NOMO-1 treated with dmso at 0.1 percent for 144 hours (cell line): ENCODE data around the gene MMP15.
A peak's percentile ranks its signal among the peaks of the same experiment; 100 is the strongest.
"Not testable (repeated sequence)": the region's sequence is repeated elsewhere in the genome, so short reads cannot be mapped to it uniquely, and the experiment has no call there.

ENCODE experiments used
- DNase-seq: peaks from one replicate; lab custom pipeline; 2025; ENCODE audit not compliant: unreplicated experiment; lab: John Stamatoyannopoulos, UW

The MMP15 gene

GRCh38 chr16:57996406-57997175 is 29.0 kb upstream of the MMP15 start:
- DNase-seq = no peak

- no peak for DNase-seq
Observed at GRCh38 chr16:57997176-57997527, 28.4 kb upstream of the MMP15 start.

GRCh38 chr16:57997528-57998265 is 27.9 kb upstream of the MMP15 start:
- no peak for DNase-seq

DNA sequence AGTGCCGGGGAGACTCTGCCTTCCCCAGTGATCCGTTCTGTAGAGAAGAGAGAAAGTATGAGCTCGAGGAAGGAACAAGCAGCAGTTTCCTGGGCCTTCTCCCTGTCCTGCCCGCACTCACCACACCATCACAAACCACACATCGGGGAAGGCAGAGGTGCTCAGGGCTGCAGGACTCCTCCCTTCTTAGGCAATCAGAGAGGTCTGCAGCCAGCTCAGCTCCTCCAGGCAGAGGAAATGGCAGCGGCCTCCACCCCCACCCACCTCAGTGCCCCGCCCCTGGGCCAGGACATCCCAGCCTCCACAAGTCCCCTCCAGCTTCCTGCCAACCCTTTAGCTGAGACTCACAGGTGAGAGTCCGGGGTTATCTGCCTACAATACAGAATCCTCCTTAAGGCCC is 27.1 kb upstream of the MMP15 start:
- DNase-seq = peak; percentile 56

DNA sequence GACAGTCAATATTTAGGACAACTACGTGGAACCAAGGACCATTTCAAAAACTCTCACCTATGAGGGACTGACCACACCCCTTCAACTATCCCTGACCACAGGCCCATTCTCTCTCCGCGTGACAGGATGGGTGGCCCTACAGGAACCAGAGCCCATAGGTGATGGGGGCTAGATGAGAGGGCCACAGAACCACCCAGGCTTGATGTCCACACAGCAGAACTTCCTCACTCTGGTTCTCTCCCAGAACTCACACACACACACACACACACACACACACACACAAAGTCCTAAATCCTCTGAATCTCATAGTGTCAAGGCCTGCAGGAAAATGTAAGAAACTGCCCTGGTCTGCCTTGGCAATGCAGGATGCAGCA is 26.6 kb upstream of the MMP15 start:
- DNase-seq = no peak

GRCh38 chr16:57999366-57999970 is 26.1 kb upstream of the MMP15 start:
- DNase-seq = no peak

DNA sequence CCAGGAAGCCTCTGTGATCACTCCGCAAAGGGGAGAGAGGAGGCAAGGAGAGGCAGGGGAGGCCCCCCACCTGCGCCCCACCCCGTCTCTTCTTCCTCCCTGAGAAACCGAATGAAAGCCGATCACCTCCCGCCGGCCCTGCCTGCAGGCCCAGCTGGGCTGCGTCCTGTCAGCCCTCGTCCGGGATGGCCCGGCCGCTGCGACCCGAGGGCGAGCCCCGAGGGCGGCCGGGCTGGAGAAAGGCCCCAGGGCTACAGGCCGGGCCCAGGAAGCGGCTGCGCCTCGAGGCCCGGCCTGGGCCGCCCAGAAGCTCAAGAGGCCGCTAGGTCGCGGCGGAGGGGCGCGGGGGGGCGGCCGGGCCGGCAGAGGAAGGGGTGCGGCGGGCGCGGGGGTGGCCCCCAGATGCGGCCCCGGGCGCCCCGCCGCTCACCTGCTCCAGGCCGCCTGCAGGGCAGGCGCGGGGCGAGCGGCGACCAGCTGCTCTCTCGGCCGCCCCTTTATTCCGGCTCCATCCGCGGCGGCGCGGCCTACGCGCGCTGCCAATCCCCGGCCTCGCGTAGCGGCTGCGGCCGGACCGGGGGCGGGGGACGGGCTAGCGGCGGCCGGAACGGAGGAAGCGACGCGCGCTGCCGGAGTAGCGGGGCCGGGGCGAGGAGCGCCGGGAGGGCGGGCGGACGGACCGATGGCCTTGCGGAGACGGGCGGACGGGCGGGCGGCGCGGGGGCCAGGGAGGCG is 25.4 kb upstream of the MMP15 start, which contains the start of gene ZNF319:
TSS of gene ZNF319 (minus strand) at position 702 of the 735 bp plus-strand sequence. CDS start 2,407 bp downstream, outside the sequence.
- no peak for DNase-seq

DNA sequence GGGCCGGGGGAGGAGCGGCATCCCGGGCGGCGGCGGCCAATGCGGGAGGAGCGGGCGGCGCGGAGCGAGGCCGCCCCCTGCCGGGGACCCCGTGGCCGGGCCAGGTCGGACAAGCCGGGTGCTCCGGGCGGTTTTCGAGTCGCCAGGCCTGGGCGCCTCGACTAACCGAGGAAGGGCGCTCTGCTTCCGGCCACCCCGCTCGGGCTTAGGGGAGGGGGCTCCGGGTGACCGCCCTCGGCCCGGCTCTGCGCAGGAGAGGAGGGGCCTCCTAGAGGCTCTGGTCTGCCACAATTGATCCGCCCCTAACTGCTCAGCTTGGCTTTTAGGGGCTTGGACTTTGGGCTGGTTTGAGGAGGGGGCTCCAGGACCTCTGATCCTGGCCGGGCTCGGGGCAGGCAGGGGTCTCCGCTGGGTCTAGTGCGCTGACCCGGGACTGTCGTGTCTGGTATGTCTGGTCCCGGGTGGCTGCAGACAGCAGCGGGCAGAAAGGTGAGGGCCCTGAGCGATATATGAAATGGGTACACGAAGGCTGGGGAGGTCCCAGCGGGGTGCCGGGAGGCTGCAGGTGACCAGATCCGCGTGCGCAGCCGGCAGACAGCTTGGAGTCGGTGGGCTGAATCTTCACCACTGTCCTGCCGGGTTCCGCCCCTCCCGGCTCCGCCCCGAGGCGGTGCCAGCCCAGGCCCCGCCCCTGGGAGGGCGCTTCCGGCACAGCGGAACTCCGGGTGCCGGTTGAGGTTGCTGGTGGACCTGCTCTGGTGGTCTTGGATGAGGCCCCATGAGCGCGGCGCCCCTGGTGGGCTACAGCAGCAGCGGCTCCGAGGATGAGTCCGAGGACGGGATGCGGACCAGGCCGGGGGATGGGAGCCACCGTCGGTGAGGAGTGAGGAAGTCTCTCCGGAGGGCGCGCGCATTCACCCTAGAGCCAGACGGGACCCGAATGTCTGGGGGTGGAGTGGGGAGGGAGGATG is 24.6 kb upstream of the MMP15 start, which contains the start of gene USB1:
TSS of gene USB1 (plus strand) at position 702 of the 971 bp plus-strand sequence. CDS start at position 779, 77 bp downstream.
- peak; percentile 70 for DNase-seq

GRCh38 chr16:58001781-58002415 is 23.7 kb upstream of the MMP15 start:
- no peak for DNase-seq

DNA sequence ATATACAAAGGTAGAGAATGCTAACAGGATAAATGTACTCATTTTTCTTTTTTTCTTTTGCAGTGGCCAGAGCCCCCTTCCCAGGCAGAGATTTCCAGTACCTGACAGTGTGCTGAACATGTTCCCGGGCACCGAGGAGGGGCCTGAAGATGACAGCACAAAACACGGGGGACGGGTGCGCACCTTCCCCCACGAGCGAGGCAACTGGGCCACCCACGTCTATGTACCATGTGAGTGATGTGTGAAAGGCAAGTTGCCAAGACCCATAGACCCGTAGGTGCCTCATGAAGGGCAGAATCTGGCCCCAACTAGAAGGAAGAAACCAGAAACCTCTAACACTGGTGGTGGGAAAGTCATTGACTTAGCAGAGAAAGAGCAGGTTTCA is 23.1 kb upstream of the MMP15 start:
- DNase-seq = no peak

DNA sequence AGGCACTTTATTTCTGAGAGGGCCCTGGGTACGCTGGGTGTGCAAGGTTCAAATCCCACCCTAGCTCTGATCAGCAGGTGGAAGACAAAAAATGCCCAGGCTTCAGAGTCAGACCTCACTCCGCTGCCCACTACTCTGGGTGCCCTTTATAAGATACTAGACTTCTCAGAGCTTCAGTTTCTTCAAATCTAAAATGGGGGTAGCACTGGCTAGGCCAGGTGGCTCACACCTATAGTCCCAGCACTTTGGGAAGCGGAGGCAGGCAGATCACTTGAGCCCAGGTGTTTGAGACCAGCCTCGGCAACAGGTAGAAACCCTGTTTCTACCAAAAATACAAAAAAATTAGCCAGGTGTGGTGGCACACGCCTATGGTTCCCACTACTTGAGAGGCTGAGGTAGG is 22.6 kb upstream of the MMP15 start:
- no peak for DNase-seq

GRCh38 chr16:58004736-58005135 is 20.8 kb upstream of the MMP15 start:
- not testable (repeated sequence) for DNase-seq

DNA sequence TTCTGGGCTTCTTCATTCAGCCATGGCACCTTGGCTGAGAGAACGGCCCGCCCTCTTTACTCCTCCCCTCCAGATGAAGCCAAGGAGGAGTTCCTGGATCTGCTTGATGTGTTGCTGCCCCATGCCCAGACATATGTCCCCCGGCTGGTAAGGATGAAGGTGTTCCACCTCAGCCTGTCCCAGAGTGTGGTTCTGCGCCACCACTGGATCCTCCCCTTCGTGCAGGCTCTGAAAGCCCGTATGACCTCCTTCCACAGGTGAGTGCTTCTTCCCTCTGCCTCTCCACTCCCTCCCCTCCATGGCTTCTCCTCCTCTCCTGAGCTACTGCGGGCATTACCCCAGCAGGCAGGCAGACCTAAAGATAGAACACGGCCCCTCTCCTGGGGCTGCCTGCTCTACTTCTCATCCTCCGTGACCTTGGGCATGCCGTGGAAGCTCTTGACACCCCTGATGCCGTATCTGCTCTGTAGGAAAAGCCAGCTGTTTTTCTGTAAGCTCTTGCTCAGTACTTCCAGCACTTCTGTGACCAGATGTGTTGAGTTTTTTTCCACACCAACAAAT is 15.6 kb upstream of the MMP15 start:
- DNase-seq = no peak

DNA sequence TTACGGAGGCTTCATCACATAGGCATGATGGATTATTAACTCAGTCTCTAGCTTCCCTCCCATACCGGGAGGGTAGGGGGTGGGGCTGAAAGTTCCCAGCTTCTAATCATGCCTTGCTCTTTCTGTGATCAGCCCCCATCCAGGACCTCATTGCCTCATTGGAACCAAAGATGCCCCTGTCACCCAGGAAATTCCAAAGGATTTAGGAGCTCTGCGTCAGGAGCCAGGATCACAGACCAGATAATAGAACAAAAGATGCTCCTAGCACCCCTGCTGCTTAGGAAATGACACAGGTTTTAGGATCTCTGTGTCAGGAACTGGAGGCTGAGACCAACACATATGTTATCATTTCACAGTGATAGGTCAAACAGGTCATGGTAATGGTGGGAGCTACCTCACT is 14.7 kb upstream of the MMP15 start:
- DNase-seq = no peak

DNA sequence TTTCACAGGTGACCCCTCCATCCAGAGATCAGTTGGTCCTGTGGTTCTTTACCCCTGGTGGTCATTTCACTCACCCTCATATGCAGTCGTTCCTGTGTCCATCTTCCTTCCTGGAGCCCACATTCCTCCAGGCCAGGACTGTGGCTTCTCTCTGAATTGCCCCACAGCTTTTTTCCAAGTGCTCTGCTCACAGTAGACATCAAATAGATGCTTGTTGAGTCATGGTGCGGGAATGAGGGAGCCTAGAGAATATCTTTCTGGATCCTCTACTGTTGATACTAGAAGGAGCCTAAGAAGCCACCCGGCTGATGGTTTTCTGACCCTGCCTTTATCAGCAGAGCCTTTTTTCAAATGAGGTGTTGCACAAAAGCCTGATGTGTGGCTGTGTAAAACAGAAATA is 13.9 kb upstream of the MMP15 start:
- DNase-seq = no peak

DNA sequence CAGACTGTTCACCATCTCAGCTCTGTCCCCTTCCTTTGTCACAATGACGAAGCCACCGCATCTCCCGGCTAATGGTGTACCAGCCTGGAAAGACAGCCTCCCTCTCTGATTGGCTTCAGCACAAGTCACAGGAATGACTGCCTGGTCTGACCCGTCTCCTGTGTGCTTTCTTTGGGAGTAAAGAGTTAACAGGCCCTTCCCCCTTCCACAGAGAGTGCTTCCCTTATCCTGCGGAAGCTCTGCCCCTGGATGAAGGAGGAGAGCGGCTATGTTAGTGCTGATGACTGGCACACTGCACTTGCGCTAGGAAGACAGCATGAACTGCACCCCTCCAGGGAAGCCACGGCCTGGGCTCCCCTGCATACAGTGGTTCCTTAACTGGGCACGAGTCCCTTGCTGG is 13.1 kb upstream of the MMP15 start:
- no peak for DNase-seq

DNA sequence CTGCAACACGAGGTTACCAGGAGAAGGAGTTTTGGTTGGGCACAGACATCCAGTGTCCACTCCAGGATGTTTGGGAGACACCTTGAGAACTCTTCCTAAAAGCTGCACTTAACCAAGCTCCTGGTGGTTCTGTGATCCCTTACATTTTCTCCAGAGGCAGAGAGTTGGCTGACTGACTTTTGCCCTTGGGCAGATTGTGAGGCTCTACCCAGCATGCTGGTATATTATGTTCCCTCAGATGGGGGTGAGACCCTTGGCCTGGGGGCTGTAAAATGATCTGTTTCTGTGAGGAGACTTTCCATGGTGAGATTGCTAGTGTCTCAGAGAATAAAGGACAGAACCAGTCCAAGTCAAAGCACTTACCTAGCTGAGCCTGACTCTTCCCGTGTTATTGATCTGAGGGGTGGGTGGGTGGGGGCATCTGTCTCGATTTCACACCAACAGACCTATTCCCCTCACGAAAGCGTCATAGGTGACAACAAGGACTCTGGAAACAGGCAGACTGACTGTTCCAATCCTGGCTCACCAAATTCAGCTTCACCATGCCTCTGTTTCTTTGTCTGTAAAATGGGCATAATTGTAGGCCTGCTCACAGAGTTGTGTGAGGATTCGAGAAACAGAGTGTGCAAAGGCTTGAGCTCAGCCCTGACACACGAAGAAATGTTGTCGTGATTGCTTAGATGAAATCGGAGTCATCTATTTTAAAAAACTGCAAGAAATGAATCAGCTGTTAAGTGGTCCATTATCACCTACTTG is 12.2 kb upstream of the MMP15 start:
- DNase-seq = no peak

GRCh38 chr16:58016840-58017446 is 8.6 kb upstream of the MMP15 start:
- no peak for DNase-seq
